OCI-LY1 (cell line): ENCODE results near the gene COQ9.

ENCODE experiments used
- H2AFZ ChIP-seq: fragments of 200-600 bp; sonication (generic), shearing (Covaris generic); 2 replicates; pipeline ENCODE4 v1.6.0; 2014; ENCODE audit warnings: antibody characterized with exemption, mild to moderate bottlenecking, low read length
- H3F3A ChIP-seq: fragments of 200-600 bp; sonication (generic), shearing (Covaris generic); 2 replicates; pipeline ENCODE4 v1.6.0; 2014; ENCODE audit warnings: mild to moderate bottlenecking, antibody characterized with exemption, low read length, moderate library complexity; ENCODE audit not compliant: insufficient read depth
- H3K27ac ChIP-seq: fragments of 200-600 bp; sonication (generic); 2 replicates; pipeline ENCODE4 v1.5.1; 2014; ENCODE audit warnings: low read length, mixed run types, mild to moderate bottlenecking, low read depth; ENCODE audit not compliant: poor library complexity, severe bottlenecking
- H3K27me3 ChIP-seq: fragments of 200-600 bp; sonication (generic); 2 replicates; pipeline ENCODE4 v1.6.0; 2014; ENCODE audit warnings: antibody characterized with exemption, mild to moderate bottlenecking, low read length, moderate library complexity; ENCODE audit not compliant: insufficient read depth
- H3K36me3 ChIP-seq: fragments of 200-600 bp; sonication (generic); 2 replicates; pipeline ENCODE4 v1.6.1; 2014; ENCODE audit warnings: mild to moderate bottlenecking, antibody characterized with exemption, low read length, moderate library complexity, mixed read lengths; ENCODE audit not compliant: insufficient read depth
- H3K4me1 ChIP-seq: fragments of 200-600 bp; sonication (generic); 2 replicates; pipeline ENCODE4 v1.5.1; 2014; ENCODE audit warnings: mild to moderate bottlenecking, low read length, moderate library complexity; ENCODE audit not compliant: insufficient read depth, severe bottlenecking
- H3K4me2 ChIP-seq: fragments of 200-600 bp; sonication (generic), shearing (Covaris generic); 2 replicates; pipeline ENCODE4 v1.6.1; 2014; ENCODE audit warnings: low read length
- H3K4me3 ChIP-seq: fragments of 200-600 bp; sonication (generic); 2 replicates; pipeline ENCODE4 v1.5.1; 2014; ENCODE audit warnings: low read length, low read depth, mild to moderate bottlenecking, mixed read lengths; ENCODE audit not compliant: poor library complexity, severe bottlenecking
- H3K79me2 ChIP-seq: fragments of 200-600 bp; shearing (Covaris generic); 2 replicates; pipeline ENCODE4 v1.6.1; 2016; ENCODE audit warnings: mixed run types, low read length, mixed read lengths; ENCODE audit not compliant: insufficient read depth
- H3K9ac ChIP-seq: fragments of 200-600 bp; sonication (generic), shearing (Covaris generic); 2 replicates; pipeline ENCODE4 v1.6.1; 2014; ENCODE audit warnings: mild to moderate bottlenecking, low read length, mixed read lengths
- H3K9me2 ChIP-seq: fragments of 200-600 bp; sonication (generic), shearing (Covaris generic); 2 replicates; pipeline ENCODE4 v1.6.1; 2014; ENCODE audit warnings: low read depth, mild to moderate bottlenecking, low read length, mixed read lengths
- H3K9me3 ChIP-seq: fragments of 200-600 bp; shearing (Covaris generic); 2 replicates; pipeline ENCODE4 v1.6.1; 2014; ENCODE audit warnings: low read length, mixed read lengths
- H4K20me1 ChIP-seq: fragments of 200-600 bp; sonication (generic), shearing (Covaris generic); 2 replicates; pipeline ENCODE4 v1.6.0; 2016; ENCODE audit warnings: mild to moderate bottlenecking, low read length; ENCODE audit not compliant: insufficient read depth
- EZH2 ChIP-seq: fragments of 200-600 bp; sonication (generic), shearing (Covaris generic); IDR thresholded peaks from 2 replicates; pipeline ENCODE4 v1.8.0; 2017; ENCODE audit warnings: borderline replicate concordance, mixed run types, mild to moderate bottlenecking, antibody characterized with exemption, low read length, moderate library complexity, mixed read lengths
- TF ChIP-seq, protein P1 (sequence below): fragments of 200-600 bp; sonication (generic), shearing (Covaris generic); IDR thresholded peaks from 2 replicates; pipeline ENCODE4 v1.5.1; 2017; ENCODE audit warnings: mild to moderate bottlenecking, antibody characterized with exemption, low read length, moderate library complexity, mixed read lengths

Gene COQ9

DNA sequence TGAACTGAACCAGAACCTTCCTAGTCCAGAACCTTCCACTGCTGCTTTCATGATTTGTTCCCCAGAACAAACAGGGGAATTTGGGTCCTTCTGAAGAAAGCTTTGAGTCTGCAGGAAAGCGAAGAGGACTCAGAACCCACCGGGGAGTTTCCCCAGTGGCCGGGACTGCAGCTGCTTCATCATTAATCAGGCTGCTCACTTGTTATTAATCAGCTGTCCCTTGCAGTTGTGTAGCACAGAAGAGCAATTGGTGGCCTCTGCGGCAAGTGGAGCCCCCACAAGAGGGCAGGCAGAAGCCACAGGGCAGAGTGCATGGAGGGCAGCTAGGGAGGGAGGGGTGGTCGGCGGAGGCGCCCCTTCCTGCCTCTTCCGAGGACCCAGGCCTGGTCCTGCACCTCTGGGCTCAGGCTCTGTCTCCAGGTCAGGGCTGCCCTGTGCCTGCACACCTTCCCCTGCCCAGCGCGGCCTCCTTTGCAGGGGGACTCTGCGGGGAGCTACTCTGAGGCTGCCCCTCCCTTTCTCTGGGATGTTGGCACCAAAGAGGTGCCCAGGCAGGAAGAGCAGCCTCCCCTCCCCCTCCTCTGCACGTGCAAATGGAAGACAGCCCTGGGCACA is 35.8 kb upstream of the COQ9 start:
- TF ChIP-seq EZH2 = no peak
- TF ChIP-seq, protein P1, sequence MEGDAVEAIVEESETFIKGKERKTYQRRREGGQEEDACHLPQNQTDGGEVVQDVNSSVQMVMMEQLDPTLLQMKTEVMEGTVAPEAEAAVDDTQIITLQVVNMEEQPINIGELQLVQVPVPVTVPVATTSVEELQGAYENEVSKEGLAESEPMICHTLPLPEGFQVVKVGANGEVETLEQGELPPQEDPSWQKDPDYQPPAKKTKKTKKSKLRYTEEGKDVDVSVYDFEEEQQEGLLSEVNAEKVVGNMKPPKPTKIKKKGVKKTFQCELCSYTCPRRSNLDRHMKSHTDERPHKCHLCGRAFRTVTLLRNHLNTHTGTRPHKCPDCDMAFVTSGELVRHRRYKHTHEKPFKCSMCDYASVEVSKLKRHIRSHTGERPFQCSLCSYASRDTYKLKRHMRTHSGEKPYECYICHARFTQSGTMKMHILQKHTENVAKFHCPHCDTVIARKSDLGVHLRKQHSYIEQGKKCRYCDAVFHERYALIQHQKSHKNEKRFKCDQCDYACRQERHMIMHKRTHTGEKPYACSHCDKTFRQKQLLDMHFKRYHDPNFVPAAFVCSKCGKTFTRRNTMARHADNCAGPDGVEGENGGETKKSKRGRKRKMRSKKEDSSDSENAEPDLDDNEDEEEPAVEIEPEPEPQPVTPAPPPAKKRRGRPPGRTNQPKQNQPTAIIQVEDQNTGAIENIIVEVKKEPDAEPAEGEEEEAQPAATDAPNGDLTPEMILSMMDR = no peak
- Histone ChIP-seq H3K9ac (no peak overlapping the region), H3K27ac (no peak overlapping the region), H3K4me3 (no peak overlapping the region), H2AFZ (no peak overlapping the region), H4K20me1 (no peaks in the 10 kb centered on the region), H3K36me3 (no peaks in the 10 kb centered on the region), H3K4me1 (peaks cover 2% of the 10 kb centered on the region), H3K4me2 (no peak overlapping the region), H3K79me2 (no peaks in the 10 kb centered on the region), H3F3A (no peaks in the 10 kb centered on the region), H3K9me2 (no peaks in the 10 kb centered on the region), H3K9me3 (no peaks in the 10 kb centered on the region), H3K27me3 (peaks cover 10% of the 10 kb centered on the region; the same call in 1 of the 2 replicates)

- Histone ChIP-seq H3K9ac (no peak overlapping the region), H3K9me2 (no peaks in the 10 kb centered on the region), H3K9me3 (no peaks in the 10 kb centered on the region), H3K27me3 (peaks cover 10% of the 10 kb centered on the region; the same call in 1 of the 2 replicates), H3K36me3 (no peaks in the 10 kb centered on the region), H3K4me3 (no peak overlapping the region), H3F3A (no peaks in the 10 kb centered on the region), H3K27ac (no peak overlapping the region), H4K20me1 (no peaks in the 10 kb centered on the region), H3K79me2 (no peaks in the 10 kb centered on the region), H3K4me1 (peaks cover 8% of the 10 kb centered on the region), H2AFZ (no peak overlapping the region), H3K4me2 (no peak overlapping the region)
- TF ChIP-seq, protein P1 = no peak
- no peak for TF ChIP-seq EZH2
These were observed 34.7 kb upstream of the COQ9 start for GRCh38 chr16:57412584-57412983.

DNA sequence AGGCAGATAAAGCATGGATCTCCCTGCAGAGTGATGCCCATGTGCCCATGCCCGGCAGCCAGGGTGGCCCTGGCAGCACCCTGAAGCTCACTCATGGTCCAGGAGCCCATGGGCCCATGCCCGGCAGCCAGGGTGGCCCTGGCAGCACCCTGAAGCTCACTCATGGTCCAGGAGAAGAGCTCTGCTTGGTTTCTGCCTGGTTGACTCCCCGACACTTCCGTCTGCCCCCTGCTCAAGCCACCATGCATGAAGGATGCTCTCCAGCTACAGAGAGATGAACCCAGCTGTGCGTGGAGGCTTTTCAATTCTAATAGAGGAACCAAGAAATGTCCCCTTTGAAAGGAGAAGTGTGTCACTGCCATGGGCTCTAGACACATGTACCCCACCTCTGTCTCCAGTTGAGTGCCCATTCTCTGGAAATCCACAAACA is 34.0 kb upstream of the COQ9 start:
- TF ChIP-seq EZH2 = no peak
- TF ChIP-seq, protein P1 = no peak
- Histone ChIP-seq H3F3A (no peaks in the 10 kb centered on the region), H3K4me3 (no peak overlapping the region), H3K79me2 (no peaks in the 10 kb centered on the region), H3K9me2 (no peaks in the 10 kb centered on the region), H3K4me2 (no peak overlapping the region), H3K4me1 (peaks cover 8% of the 10 kb centered on the region), H3K36me3 (no peaks in the 10 kb centered on the region), H3K27ac (no peak overlapping the region), H2AFZ (no peak overlapping the region), H4K20me1 (no peaks in the 10 kb centered on the region), H3K9ac (no peak overlapping the region), H3K27me3 (peaks cover 10% of the 10 kb centered on the region; the same call in 1 of the 2 replicates), H3K9me3 (no peaks in the 10 kb centered on the region)
